ENCODE data around the gene RBKS.
"Not testable (repeated sequence)": the region's sequence is repeated elsewhere in the genome, so short reads cannot be mapped to it uniquely, and the experiment has no call there.

RBKS gene

DNA sequence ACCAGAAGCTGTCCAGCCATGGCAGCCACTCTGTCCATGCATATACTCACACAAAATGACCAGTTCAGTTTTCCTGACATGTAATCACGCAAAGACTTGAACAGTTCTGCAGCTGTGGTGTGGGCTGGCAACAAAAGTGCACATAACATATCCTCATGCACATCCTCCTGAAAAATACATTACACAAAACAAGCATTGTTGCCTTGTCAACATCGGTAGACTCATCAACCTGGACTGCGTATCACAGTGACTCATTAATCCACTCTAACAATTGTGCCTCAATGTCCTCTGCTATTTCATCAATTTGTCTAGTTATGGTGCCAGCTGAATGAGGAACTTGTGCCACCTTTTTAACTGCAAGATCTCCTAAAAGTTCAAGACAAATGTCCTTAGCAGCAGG, 19.5 kb downstream of the RBKS start:
- no peak for DNase-seq (ENCODE audit: low spot score)

DNA sequence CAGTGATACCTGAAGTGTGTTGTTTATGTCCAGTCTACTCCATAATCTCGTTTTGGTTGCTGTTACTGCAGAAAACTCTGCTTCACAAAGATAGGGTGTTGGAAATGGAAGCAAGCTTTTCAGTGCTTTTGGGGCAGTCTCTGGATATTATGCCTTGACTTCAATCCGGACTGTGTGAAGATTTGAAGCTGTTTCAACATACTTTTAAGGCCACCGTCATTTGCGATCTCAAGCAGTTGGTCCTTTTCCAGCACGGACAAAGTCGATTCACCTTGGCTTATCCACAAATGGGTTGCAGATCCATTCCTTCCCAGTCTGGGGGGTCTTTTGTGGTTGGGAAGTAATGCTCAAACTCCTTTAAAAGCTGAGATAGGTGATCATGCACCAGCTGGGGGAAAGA, 20.4 kb downstream of the RBKS start:
- DNase-seq (ENCODE audit: low spot score), result no peak

GRCh38 chr2:27866237-27866636, 23.9 kb downstream of the RBKS start:
- DNase-seq (ENCODE audit: low spot score), result no peak

GRCh38 chr2:27863955-27864354, 26.2 kb downstream of the RBKS start:
- not testable (repeated sequence) for DNase-seq (ENCODE audit: low spot score)

- DNase-seq (ENCODE audit: low spot score), result no peak
Measured at GRCh38 chr2:27863146-27863545, 27.0 kb downstream of the RBKS start.

DNA sequence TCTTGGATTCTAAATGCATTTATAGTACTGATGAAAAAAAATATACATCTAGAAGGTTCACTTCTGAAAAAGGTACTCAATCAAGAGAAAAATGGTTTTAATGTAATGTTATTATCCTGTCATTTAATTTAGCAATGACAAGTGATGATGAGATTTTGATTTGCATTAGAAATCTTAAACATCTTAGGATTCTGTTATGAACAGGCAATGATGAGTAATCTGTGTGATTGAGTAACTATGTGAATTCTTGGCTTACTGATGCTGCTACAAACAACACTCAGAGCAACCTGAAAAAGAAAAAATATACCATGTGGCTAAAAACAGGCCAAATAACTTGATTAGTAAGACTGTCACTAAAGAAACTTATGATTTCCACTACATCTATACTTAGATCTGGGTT, 30.1 kb downstream of the RBKS start:
- no peak for DNase-seq (ENCODE audit: low spot score)

GRCh38 chr2:27857417-27858172, 32.6 kb downstream of the RBKS start:
- no peak for DNase-seq (ENCODE audit: low spot score)

GRCh38 chr2:27856956-27857355, 33.2 kb downstream of the RBKS start:
- DNase-seq (ENCODE audit: low spot score), result no peak

GRCh38 chr2:27856386-27856785, 33.8 kb downstream of the RBKS start:
- no peak for DNase-seq (ENCODE audit: low spot score)

- no peak for DNase-seq (ENCODE audit: low spot score)
Measured at GRCh38 chr2:27855476-27855875, 34.7 kb downstream of the RBKS start.

- DNase-seq (ENCODE audit: low spot score), result no peak
Measured at GRCh38 chr2:27854229-27854862, 35.8 kb downstream of the RBKS start.

GRCh38 chr2:27852691-27853090, 37.5 kb downstream of the RBKS start:
- no peak for DNase-seq (ENCODE audit: low spot score)

GRCh38 chr2:27849558-27850205, 40.5 kb downstream of the RBKS start:
- no peak for DNase-seq (ENCODE audit: low spot score)

DNA sequence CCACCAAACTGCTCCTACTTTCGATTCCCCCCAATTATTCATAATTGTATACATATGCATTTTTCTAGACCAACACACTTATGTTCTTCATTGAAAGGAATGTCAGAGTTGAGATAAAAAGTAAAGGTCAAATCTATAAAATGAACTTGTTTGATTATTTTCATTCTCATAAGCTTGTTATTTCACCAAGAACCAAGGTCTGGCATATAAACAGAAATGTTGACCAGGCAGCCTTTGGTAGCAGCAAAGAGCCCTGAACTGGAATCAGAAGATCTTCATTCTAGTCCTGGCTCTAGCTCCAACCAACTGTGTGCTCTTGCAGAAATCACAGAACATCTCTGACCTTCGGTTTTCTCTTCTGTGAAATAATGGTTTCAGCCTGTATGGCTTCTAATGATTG, 42.9 kb downstream of the RBKS start:
- DNase-seq (ENCODE audit: low spot score), result no peak

DNA sequence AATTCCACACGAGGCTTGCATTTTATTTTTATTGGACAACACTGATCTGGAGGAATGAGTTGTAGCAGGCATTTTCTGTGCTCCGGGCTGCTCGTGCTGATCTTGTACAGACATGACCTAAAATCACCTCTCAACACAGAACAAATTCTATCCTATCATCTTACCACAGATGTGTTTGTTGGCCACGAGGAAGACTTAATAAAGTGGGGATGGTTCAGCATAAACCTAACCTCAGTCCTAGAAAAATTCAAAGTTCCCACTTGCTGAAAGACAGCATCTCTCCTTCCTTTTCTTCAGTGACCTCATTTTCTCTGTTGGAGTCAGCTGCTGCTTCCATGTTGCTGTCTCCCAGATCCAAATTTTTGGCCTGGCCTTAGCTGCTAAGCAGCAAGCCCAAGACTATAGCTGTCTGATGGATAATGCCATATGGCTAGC, 45.3 kb downstream of the RBKS start:
- DNase-seq (ENCODE audit: low spot score), result no peak

DNA sequence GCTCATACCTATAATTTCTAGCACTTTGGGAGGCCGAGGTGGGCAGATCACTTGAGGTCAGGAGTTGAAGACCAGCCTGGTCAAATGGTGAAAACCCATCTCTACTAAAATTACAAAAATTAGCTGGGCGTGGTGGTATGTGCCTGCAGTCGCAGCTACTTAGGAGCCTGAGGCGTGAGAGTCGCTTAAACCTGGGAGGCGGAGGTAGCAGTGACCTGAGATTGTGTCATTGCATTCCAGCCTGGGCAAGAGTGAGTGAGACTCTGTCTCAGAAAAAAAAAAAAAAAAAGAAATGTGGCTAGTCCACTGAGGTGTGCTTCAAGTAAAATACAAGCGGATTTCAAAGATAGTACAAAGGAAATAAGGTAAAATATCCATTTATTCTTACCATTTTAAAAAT, 46.2 kb downstream of the RBKS start:
- no peak for DNase-seq (ENCODE audit: low spot score)

GRCh38 chr2:27842894-27843293, 47.3 kb downstream of the RBKS start:
- no peak for DNase-seq (ENCODE audit: low spot score)

DNA sequence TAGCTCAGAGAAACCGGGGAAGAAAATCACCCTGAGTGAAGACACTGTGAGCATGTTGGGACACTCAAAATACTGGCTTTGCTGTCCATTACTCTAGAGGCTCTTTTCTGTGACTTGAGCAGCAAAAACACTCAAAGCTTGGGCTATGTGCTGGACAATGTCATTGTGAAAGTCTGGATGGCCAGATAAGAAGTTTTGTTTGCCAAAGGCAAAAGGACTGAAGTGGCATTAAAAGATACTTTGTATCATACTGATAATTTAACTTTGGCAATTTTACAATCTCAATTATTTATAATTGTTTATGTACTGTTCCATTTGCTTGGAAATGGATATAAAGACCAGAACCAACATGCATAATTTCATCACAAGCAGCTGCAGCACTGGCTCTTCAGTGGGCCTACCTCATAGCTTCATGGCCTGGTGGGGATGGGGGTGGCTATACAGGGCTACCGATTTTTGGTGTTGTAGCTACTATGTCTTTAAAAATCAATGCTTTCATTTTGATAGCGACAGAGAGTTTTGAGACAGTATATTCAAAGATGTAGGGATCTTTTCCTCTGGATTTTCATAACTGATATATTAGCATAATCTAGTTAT, 51.1 kb downstream of the RBKS start:
- no peak for DNase-seq (ENCODE audit: low spot score)

DNA sequence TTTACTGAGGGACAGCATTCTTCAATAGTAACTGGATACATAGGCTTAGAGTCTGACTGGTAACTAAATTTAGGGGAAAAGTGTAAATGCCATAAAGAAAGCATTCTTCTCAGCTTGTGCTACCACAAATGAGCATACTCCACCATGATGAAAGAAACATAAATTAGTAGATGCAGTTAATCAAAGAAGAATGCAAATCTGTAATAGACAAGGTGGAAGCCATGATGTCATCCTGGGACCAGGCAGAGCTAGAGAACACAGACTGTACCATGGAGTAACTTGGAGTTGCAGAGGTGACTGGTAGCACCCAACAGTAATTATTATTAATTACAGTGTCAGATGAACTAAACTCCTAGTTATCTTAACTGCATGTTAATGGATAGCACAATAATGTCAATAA, 51.7 kb downstream of the RBKS start:
- no peak for DNase-seq (ENCODE audit: low spot score)

GRCh38 chr2:27833931-27834330, 56.3 kb downstream of the RBKS start:
- DNase-seq (ENCODE audit: low spot score), result no peak

DNA sequence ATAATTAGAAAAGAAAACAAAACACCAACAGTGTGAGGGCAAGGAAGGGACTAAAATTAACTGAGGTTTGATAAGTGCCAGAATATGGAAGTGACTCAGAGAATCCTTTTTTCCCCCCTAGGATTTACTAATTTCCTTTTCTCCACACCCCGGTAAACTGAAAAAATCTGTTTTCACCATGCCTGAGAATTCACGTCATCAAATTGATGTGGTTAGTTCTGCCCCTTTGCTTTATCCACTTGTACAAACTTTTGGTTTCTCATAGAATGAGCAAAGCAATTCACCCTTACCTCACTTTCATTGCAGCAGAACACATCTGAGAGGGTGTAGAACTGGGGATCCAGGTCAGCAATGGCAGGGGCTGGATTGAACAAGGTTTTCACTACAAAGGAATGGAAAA, 57.8 kb downstream of the RBKS start:
- DNase-seq (ENCODE audit: low spot score), result no peak

GRCh38 chr2:27831279-27832050, 58.7 kb downstream of the RBKS start:
- no peak for DNase-seq (ENCODE audit: low spot score)
